ENCODE measurements around the gene ELAVL1.
A peak's percentile ranks its signal among the peaks of the same experiment; 100 is the strongest.
"Not testable (repeated sequence)": the region's sequence is repeated elsewhere in the genome, so short reads cannot be mapped to it uniquely, and the experiment has no call there.

ELAVL1 gene
- 66.0 to 101 reads per million in 2 experiments for total RNA-seq

- peak; percentile 85 for DNase-seq (ENCODE audit: low read depth)
Observed at GRCh38 chr19:8005534-8006256, at the start of gene ELAVL1. ELAVL1 (minus strand) TSS chr19:8005641; CDS start chr19:7991815, 13,826 bp downstream.

DNA sequence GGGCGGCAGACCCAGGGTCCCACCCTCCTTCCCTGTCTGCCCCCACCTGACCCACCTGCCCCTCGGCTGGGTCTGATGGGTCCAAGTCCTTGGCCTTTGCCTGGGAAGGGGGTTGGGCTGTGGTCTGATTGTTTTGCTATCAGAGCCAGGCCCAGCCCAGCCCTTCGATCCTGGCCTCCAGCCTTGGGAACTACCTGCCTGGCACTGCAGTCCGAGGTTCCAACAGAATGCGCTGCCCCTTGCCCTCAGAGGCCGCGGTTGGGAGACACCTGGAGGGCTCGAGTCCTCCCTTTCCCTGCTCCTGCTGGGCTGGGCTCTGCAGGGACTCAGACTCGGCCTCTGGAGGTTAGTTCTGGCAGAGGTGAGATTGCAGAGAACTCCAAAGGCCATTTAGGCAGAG is 48.7 kb upstream of the ELAVL1 start:
- DNase-seq (ENCODE audit: low read depth), result no peak

- DNase-seq (ENCODE audit: low read depth), result no peak
Observed at GRCh38 chr19:8052464-8052859, 47.0 kb upstream of the ELAVL1 start, which contains the start of gene CCL25. CCL25 (plus strand) TSS chr19:8052760; CDS start chr19:8053050, 290 bp downstream.

GRCh38 chr19:8050274-8051096 is 45.0 kb upstream of the ELAVL1 start:
- DNase-seq (ENCODE audit: low read depth), result peak; percentile 76

DNA sequence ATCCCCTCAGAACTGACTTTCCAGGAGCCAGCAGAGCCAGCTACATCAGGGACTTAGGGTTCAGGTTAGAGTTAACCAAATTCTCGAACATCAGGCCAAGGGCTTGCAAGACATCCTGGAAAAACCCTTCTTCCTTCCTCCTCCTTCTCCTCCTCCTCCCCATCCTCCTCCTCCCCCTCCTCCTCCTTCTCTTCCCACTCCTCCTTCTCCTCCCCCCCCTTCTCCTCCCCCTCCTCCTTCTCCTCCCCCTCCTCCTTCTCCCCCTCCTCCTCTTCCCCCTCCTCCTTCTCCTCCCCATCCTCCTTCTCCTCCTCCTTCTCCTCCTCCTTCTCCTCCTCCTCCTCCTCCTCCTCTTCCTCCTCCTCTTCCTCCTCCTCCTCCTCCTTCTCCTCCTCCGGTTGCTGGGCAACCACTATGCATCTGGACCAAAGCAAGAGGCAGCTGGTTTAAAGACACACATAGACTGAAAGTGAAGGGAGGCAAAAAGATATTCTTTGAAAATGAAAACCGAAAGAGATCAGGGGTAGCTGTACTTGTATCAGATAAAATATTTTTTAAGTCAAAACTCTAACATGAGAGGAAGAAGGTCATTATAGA is 41.2 kb upstream of the ELAVL1 start:
- DNase-seq (ENCODE audit: low read depth), result no peak

GRCh38 chr19:8045872-8046568 is 40.6 kb upstream of the ELAVL1 start:
- DNase-seq (ENCODE audit: low read depth), result no peak

- no peak for DNase-seq (ENCODE audit: low read depth)
Observed at GRCh38 chr19:8044018-8044417, 38.6 kb upstream of the ELAVL1 start.

- DNase-seq (ENCODE audit: low read depth), result no peak
Observed at GRCh38 chr19:8042900-8043299, 37.5 kb upstream of the ELAVL1 start.

DNA sequence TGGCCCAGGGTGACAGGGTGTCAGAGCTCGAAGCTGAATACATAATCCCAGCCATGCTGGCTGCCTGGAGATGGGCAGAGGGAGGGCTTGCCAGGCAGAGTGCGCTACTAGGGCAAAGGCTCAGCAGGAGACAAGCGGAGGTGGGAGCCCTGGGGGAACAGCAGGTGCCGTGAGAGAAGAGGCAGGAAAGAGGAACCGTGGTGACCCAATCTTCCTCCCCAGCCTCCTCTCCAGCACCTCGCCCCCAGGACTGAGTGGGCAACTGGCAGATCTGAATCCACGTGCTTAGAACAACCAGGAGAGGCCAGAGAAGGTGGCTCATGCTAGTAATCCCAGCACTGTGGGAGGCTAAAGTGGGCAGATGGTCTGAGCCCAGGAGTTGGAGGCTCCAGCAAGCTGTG is 36.1 kb upstream of the ELAVL1 start:
- no peak for DNase-seq (ENCODE audit: low read depth)

DNA sequence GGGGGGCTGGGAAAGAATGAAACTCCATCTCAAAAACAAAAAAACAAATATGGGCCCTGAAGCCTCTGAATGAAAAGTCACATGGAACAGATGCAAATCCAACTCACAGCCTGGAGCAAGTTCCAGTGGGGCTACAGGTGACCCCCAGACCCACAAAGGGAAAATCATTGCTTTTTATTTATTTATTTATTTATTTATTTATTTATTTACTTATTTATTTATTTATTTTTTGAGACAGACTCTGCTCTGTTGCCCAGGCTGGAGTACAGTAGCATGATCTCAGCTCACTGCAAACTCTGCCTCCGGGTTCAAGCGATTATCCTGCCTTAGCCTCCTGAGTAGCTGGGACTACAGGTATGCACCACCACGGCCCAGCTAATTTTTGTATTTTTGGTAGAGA is 33.8 kb upstream of the ELAVL1 start:
- no peak for DNase-seq (ENCODE audit: low read depth)

GRCh38 chr19:8038815-8039214 is 33.4 kb upstream of the ELAVL1 start:
- DNase-seq (ENCODE audit: low read depth), result no peak

DNA sequence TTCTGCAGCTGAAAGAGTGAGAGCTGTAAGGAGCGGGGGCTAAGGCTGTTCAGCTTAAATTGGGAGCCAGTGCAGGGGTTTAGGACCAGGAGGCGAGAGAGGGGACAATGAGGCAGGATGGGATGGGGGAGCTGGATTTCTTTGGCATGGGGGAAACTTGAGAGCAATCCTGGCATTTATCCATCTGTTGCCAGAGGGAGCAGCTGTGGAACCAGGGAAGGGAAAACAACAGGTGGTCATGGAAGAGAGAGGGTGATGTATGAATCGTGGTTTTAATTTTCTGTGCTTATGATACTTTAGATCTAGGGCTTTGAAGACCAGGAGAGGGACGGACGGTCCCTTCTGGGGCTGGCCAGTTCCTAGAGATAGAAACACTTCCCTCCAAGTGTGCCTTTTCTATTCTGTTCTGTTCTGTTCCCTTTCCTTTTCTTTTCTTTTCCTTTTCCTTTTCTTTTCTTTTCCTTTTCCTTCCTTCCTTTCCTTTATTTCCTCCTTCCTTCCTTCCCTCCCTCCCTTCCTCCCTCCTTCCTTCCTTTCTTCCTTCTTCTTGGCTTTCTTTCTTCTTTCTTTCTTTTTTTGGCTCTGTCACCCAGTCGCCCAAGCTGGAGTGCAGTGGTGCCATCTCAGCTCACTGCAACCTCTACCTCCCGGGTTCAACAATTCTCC is 31.1 kb upstream of the ELAVL1 start:
- DNase-seq (ENCODE audit: low read depth), result no peak

DNA sequence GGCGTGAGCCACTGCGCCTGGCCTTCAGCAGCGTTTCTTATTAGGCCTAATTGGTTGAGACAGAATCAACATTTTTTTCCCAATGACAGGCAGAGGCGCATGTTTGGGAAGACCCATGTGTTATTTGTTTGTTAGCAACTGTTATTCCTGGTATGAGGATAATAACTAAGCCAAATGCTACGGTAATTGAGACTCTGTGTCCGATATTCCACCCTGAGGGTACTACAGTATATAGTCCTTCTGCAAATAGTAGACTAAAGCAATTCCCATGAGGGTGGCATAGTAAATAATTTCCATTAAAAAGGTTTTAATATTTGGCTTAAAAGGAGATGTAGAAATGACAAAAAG is 28.7 kb upstream of the ELAVL1 start:
- DNase-seq (ENCODE audit: low read depth), result no peak

DNA sequence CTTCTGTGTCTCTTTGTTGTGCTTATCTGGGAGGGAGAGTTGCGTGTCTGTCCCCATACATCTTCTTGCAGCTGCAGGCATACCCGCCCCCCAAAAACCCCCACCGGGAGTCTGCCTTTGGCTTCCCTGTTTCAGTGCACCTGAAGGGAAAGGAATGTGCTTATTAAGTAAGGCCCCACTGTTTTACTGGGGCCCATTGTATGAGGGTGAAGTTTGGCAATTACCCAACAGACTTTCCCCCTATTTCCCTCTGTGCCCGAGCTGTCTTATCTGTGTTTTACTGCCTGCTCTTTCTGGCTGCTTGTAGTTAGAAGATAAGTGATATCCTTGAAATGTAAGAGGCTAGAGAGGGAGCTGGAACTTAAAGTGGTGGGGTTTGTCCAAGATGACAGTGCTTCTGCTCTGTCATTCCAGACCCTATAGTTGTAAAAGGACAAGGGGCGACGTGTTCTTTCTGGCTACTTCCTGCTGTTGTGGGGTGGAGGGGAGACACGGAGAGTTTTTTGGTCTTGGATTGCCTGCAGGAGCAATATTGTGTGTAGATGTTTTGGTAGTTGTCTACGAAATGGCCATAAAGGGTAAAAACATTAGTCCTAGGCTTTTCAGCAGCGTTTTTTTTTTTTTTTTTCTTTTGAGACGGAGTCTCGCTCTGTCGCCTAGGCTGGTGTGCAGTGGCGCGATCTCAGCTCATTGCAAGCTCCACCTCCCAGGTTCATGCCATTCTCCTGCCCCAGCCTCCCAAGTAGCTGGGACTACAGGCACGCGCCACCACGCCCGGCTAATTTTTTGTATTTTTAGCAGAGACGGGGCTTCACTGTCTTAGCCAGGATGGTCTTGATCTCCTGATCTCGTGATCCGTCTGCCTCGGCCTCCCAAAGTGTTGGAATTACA is 28.1 kb upstream of the ELAVL1 start:
- not testable (repeated sequence) for DNase-seq (ENCODE audit: low read depth)

GRCh38 chr19:8030960-8031359 is 25.5 kb upstream of the ELAVL1 start:
- no peak for DNase-seq (ENCODE audit: low read depth)

DNA sequence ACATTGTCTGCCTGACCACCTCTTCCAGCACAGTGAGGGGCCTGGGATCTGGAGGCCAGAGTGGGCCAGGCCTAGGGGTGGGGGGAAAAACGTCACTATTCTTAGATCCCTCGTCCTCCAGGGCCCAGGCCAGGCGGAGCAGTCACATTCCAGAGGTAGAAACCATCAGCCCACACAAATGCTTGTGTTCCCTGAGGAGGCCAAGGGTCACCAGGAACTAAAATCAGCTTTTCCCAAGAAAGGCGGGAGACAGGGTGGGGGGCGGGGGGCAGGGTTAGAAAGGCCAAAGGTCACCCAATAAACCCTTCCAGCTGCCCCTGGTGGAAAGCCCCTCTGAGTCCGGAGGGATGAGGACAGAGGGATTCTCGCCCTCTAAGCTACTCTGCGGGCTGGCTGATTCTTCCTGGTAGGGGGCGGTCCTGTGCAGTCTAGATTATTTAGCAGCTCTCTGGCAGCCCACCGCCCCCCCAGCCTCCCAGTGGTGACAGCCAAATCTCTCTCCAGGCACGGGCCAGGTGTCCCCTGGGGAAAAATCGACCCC is 23.6 kb upstream of the ELAVL1 start:
- DNase-seq (ENCODE audit: low read depth), result no peak

- DNase-seq (ENCODE audit: low read depth), result no peak
Observed at GRCh38 chr19:8025316-8025715, 19.9 kb upstream of the ELAVL1 start.

DNA sequence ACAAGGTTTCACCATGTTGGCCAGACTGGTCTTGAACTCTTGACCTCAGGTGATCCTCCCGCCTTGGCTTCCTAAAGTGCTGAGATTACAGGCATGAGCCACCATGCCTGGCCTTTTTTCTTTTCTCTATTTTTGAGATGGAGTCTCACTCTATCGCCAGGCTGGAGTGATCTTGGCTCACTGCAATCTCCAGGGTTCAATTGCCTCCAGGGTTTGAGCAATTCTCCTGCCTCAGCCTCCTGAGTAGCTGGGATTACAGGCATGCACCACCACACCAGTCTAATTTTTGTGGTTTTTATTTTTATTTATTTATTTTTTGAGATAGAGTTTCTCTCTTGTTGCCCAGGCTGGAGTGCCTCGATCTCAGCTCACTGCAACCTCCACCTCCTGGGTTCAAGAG is 18.8 kb upstream of the ELAVL1 start:
- DNase-seq (ENCODE audit: low read depth), result not testable (repeated sequence)

DNA sequence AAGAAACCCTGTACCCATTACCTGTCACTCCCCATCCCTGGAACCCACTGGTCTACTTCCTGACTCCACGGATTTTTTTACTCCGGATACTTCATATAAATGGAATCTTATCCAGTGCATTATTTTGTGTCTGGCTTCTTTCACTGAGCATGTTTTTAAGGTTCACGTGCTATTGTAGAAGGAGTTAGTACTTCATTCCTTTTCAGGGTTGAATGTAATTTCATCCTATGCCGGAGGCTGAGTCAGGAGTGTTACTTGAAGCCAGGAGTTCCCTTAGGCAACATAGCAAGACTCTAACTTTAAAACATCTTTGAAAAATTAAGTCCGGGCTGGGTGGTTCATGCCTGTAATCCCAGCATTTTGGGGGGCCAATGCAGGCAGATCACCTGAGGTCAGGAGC is 17.9 kb upstream of the ELAVL1 start:
- DNase-seq (ENCODE audit: low read depth), result no peak

DNA sequence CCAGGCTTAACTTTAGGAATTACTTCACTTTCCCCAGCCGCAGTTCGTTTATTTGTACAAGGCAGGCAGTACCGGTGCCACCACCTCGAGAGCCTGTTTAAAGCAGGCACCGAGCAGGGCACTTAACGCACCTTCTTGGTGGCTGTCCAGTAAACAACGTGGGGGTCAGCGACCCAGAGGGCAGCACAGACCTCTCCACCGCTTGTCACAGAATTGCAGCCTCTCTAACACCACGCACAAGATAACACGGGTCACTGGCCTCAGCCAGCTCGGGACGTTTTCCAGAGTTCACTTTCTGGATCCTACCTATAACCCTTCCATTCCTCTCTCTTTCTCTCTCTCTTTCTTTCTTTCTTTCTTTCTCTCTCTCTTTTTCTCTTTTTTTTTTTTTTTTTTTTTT is 16.8 kb upstream of the ELAVL1 start:
- DNase-seq (ENCODE audit: low read depth), result no peak
